GM21786 (cell line): ENCODE results near the gene TTC39B.
"Not testable (repeated sequence)": the region's sequence is repeated elsewhere in the genome, so short reads cannot be mapped to it uniquely, and the experiment has no call there.

Source experiments
- ATAC-seq: cut with Tn5 transposase; IDR thresholded peaks from one replicate; pipeline ENCODE4 v1.9.1; 2021; ENCODE audit not compliant: unreplicated experiment

TTC39B gene

DNA sequence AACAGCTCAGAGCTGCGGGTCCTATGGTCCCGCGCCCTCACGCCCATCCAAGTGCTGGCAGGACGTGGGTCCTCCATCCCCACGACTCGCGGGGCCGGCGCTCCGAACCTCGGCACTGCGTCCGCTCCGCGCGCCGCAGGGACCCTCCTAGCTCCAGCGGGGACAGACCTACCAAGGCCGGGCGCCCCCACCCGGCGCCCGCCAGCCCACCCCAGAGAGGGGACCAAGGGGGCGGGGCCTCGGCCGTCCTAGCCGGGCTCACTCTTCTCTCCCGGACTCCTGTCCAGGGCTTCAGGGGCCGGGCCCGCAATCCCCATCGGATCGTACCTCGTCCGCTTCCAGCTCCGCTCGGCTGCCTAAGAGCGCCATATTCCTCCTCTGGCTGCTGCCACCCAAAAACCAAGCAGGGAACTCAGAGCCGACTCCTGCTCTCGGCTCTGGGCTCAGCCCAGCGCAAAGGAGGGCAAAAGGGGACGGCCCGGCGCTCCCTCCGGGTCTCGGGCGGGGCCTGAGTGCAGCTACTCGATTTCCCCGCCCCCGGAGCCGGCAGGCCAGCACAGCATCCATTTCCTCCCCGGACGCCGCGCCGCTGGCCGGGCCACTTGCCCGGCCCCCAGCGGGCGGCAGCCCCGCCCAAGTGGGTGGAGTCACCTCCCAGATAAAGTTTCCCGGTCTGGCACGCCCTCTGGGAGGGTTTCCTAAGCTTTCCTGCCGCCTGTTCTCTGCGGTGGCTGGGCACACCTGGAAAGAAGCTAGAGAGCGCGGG lies at the start of gene TTC39B:
TTC39B (minus strand) TSS at position 460 of the 766 bp plus-strand sequence; CDS start at position 369, 91 bp downstream.
- peak; percentile 92 for ATAC-seq

DNA sequence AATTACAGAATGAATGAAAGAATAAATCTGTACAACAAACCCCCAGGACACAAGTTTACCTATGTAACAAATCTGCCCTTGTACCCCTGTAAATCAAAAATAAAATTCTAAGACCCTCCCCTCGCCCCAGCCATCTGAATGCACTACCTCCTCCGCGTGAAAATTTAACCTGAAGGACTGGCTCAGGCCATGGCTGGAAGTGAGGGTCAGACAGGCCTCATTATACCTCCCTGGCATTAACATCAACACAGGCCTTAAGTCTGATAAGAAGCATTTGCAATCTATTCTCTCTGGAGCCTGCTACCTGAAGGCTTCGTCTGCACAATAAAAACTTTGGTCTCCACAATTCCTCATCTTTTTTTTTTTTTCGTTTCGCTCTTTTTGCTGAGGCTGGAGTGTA lies 48.7 kb upstream of the TTC39B start:
- ATAC-seq = no peak

DNA sequence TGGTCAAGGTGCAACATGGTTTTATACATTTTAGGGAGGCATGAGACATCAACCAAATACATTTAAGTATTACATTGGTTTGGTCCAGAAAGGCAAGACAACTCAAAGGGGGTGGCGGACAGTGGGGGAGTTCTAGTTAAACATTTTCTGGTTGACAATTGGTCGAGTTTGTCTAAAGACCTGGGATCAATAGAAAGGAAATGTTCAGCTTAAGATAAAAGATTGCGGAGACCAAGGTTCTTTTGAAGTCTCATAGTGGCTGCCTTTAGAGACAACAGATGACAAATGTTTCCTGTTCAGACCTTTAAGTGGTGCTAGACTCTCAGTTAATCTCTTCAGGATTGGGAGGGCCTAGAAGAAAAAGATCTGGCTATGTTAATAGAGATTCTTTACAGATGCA lies 47.7 kb upstream of the TTC39B start:
- ATAC-seq = no peak

DNA sequence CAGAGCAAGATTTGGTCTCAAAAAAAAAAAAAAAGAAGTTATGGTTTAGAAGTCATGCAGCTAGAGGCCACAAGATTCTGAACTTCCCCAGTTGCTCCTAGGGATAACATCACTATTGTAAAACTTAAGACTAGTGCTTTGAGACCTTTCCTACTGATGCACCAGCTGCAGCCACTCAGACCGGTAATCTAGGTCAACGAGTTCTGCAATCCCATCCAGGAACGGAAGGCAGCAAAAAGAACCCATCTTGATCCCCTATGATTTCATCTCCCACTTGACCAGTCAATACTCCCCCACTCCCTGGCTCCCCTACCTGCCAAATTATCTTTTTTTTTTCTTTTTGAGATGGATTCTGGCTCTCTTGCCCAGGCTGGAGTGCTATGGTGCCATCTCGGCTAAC lies 46.9 kb upstream of the TTC39B start:
- ATAC-seq = no peak

DNA sequence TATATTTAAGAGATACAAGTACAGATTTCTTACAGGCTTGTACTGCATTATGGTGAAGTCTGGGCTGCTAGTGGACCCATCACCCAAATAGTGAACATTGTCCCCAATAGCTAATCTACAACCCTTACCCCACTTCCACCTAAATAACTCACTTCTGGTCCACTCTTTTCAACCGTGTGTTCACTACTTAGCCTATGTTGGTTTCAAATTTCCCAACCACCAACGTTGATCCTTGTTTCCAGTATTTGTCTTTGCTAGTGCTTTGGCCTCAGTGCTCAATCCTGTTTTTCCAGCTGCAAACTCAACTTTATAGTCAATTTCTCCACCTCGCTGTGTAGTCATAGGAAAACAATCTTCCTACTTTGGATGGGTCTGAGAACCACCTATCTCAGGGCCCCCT lies 45.3 kb upstream of the TTC39B start:
- ATAC-seq = no peak

DNA sequence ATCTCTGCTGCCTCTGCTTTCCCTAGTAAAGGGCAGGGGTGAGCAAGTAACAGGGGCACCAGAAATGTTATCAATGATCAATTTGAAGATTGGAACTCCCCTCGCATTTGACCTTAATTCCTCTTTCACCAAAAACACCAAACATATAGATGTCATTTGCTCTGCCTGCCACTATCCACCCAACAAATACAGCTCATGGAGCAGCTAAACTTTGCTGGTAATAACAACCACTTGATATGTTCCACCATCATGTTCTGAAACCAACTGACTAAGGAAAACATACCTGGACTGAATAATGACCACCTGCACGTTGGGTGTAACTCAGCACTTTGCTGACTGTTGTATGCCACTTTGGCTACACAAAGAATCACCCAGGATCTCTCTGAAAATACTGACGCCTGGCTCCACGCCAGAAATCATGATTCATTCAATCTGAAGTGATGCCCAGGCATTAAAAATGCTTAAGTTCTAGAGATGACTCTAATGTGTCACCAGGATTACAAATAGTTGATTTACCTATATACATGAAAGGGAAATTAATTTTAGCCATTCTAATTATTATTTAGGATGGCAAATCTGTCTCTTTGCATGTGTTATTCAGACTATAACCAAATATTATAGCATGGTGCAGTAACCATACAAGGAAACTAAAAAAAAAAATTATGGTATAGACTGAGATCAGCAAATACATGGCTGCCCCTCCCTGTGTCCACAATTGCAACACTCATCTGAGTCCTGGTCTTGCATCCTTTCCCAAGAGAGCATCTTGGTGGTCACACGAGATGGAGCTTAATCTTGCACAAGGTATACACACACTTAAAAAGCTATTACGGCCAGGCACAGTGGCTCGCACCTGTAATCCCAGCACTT lies 43.1 kb upstream of the TTC39B start:
- no peak for ATAC-seq

DNA sequence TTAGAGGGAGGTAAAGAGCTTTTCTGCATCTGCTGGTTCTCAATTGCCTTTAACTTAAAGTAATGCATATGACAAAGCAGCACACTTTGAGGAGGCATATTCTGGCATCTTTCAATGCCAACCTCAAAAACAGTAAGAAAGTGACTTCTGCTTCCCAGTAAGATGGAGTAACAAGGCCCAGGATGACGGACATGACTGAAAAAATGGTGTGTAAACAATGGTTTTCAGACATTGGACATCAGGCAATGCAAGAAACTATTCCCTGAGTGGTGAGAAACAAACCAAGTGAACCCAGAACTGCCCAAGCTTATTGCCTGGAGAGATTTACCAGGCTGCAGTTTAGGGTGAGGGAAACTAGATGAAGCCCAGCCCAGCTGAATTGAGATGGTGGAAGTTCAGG lies 39.8 kb upstream of the TTC39B start:
- no peak for ATAC-seq

DNA sequence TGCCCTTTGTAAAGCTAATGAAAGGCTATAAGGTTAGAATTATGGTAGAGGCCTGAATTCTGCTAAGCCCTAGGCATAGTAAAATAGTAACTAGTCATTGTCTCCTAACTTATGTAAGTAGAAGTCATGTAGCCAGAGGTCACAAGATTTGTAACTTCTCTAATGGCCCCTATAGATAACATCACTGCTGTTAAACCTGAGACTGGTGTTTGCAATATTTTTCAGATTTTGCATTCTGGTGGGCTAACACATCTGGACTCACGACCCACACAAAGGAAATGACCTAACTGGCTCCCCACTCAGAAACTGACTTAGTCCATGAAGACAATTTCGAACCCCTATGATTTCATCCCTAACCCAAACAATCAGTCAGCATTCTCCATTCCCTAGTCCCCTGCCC lies 37.2 kb upstream of the TTC39B start:
- no peak for ATAC-seq

DNA sequence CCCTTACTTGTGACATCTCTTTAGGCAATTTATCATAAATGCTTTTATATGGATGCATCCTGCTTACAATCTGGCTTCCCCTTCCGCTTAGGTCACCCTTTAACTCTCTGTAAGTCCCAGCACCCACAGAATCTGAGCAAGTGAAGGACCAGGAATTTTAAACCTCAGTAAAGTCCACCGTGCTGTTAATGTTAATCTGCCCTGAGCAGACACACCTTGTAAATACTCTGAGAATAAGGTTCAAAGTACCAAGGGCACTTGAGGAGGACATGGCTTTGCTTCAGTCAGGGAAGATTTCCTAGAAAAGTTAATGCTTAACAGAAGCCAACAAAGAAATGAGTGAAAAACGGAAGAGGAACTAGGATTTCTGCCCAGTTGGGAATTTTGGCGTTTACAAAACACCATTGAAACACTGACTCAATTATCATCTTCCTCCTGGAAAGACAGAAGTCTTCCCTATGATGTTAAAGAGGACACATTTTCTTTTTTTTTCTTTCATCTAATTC lies 26.4 kb upstream of the TTC39B start:
- no peak for ATAC-seq

DNA sequence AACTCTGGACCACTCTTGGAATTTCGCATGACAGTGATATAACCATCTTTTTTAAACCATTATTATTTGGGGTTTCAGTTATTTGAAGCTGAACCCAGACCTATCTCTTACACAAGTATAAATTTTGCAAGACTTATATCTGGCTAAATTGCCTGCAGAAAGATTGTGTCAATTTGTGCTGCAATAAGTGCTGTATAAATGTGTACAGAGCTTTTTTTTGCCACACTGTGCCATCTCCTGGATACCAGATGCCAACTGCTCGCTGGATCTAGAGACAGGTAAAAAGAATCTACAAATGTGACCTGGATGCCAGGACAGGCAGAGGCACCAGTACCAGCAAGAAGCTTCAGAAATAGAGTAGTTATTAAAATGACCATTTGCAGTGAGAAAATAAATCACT lies 25.9 kb upstream of the TTC39B start:
- no peak for ATAC-seq

DNA sequence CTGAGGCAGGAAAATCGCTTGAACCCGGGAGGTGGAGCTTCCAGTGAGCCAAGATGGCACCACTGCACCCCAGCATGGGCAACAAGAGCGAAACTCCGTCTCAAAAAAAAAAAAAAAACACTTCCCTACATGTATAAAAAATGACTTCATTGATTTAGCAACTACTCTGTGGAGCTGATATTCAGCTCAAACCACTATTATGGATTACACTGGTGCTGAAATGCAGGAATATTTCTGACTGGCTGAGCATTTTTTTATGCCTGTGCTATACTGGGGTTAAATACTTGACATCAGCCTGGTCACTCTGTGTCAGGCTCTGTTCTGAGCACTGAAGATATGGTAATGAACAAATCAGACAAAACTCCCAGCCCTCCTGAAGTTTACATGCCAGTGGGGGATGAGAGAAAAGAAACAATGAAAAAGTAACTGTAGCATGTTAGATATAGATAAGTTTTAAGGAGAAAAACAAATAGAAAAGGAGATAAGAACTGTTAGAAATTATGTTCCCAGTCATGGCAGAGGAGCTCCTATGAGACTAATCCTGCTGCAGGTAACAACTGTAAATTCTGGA lies 22.6 kb upstream of the TTC39B start:
- ATAC-seq = no peak

DNA sequence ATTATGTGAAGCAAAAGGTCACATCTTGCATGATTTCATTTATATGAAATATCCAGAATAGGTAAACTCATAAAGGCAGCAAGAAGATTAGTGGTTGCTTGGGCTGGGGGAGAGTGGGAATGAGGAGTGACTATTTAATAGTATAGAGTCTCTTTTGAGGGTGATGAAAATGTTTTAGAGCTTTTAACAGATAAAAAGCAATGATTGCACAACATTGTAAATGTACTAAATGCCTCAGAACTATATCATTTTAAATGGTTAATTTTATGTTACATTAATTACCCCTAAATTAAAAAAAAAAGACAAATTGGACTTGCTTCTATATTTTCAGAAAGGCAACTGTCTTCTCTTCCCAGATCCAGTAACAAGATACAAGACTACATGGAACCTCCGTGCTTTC lies 21.9 kb upstream of the TTC39B start:
- ATAC-seq = no peak

DNA sequence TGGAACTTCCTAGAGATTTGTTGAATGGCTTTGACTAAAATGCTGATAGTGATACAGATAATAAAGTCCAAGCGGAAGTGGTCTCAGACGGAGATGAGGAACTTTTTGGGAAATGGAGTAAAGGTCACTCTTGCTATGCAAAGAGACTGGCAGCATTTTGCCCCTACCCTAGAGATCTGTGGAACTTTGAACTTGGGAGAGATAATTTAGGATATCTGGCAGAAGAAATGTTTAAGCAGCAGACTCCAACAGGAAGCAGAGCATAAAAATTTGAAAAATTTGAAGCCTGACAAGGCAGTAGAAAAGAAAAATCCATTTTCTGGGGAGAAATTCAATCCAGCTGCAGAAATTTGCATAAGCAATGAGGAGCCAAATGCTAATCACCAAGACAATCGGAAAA lies 15.7 kb upstream of the TTC39B start:
- ATAC-seq = not testable (repeated sequence)

DNA sequence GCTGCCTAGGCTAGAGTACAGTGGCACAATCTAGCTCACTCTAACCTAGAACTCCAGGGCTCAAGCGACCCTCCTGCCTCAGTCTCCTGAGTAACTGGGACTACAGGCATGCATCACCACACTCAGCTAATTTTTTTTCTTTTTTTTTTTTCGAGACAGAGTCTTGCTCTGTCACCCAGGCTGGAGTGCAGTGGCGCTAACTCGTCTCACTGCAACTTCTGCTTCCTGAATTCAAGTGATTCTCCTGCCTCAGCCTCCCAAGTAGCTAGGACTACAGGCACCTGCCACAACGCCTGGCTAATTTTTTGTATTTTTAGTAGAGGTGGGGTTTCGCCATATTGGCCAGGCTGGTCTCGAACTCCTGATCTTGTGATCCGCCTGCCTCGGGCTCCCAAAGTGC lies 12.6 kb upstream of the TTC39B start:
- not testable (repeated sequence) for ATAC-seq

DNA sequence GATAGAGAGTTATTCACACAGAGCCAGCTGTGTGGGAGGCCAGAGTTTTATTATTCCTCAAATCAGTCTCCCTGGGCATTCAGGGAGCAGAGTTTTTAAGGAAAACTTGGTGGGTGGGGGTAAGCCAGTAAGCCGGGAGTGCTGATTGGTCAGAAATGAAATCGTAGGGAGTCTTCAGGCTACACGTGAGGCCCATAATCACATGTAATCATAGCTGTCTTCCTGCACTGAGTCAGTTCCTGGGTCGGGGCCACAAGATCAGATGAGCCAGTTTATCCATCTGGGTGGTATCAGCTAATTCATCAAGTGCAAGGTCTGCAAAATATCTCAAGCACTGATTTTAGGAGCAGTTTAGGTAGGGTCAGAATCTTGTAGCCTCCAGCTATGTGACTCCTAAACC lies 10.8 kb upstream of the TTC39B start:
- ATAC-seq = no peak

DNA sequence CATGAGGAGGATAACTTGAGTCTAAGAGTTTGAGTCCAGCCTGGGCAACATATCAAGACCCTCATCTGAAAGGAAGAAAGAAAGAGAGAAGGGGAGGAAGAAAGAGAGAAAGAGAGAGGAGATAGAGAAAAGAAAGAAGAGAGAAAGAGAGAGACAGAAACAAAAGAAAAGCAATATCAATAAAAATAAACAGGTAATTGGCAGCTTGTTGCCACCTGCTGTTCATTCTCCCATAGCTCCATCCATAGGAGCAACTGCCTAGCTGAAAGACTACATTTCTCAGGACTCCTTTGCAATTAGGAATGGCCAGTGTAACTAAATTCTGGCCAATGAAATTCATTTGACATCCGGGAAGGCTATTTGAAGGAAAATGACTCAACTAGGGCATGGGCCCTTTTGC lies 4.6 kb upstream of the TTC39B start:
- ATAC-seq = no peak

DNA sequence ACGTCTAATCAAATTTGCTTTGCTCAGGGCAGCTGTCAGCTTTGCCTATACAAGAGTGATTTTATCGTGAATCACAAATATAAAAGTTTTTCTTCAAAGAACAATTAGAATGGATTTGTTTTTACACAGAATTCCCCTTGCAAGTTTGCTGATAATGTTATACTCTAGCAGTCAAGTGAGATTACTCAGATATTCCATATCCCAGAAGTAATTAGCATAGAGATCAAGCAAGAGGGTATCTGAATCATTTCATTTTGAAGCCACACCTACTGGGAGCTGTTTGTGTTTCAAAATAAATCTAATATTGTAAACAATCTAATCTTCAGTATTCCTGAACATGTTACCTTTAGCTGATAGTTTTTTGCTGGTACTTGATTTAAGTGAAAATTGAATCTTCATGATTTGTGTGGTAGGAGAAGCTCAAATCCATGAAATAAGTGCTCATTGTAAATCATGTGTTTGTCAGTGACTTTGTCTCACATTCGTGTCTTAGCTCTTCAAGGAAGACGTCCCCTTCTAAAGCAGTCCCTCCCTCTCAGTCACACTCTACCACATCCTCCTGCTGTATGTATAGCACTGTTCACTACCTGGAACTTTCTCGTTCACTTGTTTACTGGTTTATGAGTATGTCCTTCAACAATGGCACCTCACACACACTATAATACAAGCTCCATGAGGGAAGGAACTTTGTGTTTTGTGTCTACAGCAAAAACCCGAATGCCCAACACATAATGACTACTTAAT lies 3.3 kb upstream of the TTC39B start:
- ATAC-seq = no peak

DNA sequence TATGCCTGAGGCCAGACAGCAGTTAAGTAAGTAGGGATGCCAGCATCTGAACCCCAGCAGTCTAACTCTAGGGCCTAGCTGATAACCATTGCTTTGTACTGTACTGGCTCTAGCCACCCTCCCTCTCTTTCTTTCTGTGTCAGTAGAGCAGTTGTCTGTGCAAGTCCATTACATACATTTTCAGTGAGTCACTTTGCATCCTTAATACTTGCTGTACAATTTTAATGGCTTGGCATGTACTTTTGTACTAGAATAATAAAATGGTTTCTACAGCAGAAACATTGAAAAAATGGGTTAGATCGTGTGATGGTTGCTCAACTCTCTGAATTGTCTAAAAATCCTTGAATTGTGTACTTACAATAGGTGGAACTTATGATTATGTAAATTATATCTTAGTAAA lies 1.5 kb upstream of the TTC39B start:
- no peak for ATAC-seq

DNA sequence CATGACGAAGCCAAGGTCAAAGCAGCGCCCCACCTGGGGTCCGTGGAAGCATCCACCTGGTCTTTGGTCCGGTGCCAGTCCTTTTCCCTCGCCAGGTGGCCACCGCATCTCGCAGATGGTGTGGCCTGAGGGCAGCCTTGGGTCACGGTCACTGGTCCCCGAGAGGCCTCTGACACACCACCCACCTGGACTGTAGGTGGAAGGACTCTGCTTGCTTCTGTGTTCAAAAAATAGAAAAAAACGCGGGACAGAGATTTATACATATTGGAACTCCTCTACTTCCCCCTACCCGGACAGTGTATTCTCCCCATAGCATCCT lies 466 bp upstream of the TTC39B start:
- peak; percentile 22 for ATAC-seq

DNA sequence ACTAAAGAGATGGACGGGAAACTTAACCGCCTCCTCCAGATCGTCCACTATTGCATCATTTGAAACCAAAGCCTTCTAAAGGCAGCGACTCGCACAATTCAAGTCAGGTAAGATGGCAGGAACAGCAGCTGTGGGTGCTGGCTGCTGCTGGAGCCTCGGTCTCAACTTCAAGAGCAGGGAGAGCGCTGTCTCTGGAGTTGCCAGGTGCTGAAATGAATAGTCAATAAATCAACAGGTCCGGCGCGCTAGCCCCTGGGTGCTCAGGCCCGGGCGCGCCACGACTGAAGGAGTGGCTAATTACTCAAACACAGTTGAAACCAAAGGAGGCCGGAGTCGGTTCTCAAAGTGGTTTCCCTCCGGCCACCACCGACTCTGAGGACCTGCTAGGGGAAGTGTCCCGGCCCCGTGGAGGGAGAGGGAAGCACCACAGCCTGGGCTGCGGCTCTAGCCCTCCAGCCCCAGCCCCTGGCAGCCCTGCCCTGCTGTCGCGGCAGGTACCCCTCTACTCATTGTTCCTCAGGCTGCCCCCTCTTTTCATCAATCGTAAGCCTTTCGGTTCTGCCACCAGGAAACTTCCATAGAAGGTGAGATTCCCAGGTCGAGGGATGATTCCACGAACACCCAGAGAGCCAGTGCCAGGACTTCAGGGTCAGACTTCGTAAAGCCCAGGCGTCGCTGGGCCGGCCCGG lies 804 bp downstream of the TTC39B start:
- ATAC-seq = no peak

DNA sequence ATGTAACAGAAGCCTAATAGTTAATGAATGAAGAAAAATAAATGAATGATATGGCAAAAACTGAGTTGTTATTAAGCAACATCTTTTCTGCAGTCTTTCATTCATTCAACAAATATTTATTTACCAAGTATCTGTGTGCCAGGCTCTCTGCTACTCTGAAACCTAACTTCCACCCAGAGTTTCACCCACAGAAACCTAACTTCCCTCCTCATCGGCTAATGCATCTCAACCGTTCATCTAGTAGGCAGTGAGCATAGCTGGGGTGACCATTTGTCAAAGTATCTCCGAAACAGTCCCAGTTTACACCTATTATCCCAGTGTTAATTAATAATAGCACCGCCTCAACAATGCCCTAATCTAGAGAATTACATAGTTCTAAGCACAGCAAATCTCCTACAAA lies 1.5 kb downstream of the TTC39B start:
- ATAC-seq = no peak
